Measurements from ENCODE around the gene BICD1. TPM values are rescaled to one million over a fixed set of nuclear protein-coding genes. Genes with fewer than 3 reads are reported as not detected.
A peak's percentile ranks its signal among the peaks of the same experiment; 100 is the strongest.

BICD1 gene
- total and polyA plus RNA-seq, 8 donors = 13.6 to 21.2 (median 19.6) TPM

DNA sequence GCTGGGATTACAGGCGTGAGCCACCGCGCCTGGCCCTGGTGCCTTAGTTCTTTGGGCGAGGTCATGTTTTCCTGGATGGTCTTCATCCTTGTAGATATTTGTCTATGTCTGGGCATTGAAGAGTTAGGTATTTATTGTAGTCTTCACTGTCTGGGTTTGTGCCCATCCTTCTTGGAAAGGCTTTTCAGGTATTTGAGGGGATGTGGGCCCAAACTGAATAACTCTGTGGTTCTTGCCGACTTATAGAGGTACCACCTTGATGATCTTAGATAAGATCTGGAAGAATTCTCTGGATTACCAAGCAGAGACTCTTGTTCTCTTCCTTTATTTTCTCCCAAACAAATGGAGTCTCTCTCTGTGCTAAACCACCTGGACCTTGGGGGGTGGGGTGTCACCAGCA, 311.6 kb downstream of the BICD1 start:
- TF ChIP-seq, protein P1, sequence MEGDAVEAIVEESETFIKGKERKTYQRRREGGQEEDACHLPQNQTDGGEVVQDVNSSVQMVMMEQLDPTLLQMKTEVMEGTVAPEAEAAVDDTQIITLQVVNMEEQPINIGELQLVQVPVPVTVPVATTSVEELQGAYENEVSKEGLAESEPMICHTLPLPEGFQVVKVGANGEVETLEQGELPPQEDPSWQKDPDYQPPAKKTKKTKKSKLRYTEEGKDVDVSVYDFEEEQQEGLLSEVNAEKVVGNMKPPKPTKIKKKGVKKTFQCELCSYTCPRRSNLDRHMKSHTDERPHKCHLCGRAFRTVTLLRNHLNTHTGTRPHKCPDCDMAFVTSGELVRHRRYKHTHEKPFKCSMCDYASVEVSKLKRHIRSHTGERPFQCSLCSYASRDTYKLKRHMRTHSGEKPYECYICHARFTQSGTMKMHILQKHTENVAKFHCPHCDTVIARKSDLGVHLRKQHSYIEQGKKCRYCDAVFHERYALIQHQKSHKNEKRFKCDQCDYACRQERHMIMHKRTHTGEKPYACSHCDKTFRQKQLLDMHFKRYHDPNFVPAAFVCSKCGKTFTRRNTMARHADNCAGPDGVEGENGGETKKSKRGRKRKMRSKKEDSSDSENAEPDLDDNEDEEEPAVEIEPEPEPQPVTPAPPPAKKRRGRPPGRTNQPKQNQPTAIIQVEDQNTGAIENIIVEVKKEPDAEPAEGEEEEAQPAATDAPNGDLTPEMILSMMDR (IDR thresholded peaks at IDR 0.05) = no peak
- Histone ChIP-seq H3K27me3 (no peaks in the 10 kb centered on the region), H3K4me3 (no peak overlapping the region), H3K36me3 (no peaks in the 10 kb centered on the region), H3K9me3 (no peaks in the 10 kb centered on the region), H3K27ac (no peak overlapping the region), H3K4me1 (peaks cover 5 to 25% of the 10 kb centered on the region in 2 donors)
- DNase-seq (no peak), ATAC-seq (no peak)
- intact Hi-C loops (cut with DNase I) = no loop called here

DNA sequence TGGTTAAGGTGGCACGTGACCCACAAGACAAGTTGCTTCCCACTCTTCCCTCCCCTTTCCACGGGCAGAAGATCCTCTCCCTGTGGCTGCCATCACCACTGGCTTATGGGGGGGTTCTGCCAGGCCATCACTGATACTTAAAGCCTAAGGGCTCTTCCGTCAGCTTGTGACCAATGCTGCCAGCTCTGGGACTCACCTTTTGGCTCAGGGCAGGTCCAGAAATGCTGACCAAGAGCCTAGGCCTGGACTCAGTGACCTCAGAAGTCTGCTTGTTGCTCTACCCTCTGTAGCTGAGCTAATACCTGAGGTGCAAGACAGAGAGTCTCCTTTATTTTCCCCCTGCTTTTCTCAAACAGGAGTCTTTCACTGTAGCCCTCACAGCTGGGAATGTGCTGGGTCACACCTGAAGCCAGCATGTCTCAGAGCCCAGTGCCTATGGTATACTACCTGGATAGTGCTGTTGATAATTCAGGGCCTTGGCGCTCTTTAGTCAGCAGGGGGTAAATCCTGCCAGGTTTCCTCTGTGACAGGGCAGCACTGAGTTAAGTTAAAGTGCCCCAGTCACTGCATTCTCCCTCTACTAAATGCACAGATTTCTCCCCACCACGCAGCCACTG, 312.4 kb downstream of the BICD1 start:
- Histone ChIP-seq H3K9me3 (no peaks in the 10 kb centered on the region), H3K27me3 (no peaks in the 10 kb centered on the region), H3K27ac (no peak overlapping the region), H3K4me3 (no peak overlapping the region), H3K4me1 (peaks cover 5 to 28% of the 10 kb centered on the region in 2 donors), H3K36me3 (no peaks in the 10 kb centered on the region)
- ATAC-seq (peak; percentile 61), DNase-seq (no peak)
- intact Hi-C loops (cut with DNase I) = no loop called here
- TF ChIP-seq, protein P1 (IDR thresholded peaks at IDR 0.05) = no peak

DNA sequence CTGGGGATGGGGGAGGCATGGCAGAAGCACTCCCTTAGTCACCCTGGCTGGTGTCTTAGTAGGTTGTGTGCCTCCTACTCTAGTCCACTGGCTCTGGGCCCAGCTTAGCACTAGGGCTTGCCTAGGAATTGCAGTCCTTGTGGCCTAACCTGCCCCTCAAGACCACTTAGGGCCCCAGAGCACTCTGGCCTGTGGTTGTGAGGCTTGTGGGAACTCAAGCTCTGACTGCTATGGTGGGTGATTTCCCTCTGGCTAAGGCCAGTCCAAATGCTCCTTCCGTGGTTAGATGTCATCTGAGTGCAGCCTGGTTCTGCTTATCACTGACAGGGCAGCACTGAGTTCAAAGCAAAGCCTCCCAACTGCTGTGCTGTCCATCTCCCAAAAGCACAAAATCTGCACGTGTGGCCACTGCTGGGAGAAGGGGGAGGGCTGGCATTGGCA, 312.9 kb downstream of the BICD1 start:
- Histone ChIP-seq H3K27me3 (no peaks in the 10 kb centered on the region), H3K4me3 (no peak overlapping the region), H3K9me3 (no peaks in the 10 kb centered on the region), H3K27ac (no peak overlapping the region), H3K4me1 (peaks cover 5 to 28% of the 10 kb centered on the region in 2 donors), H3K36me3 (no peaks in the 10 kb centered on the region)
- TF ChIP-seq, protein P1 (IDR thresholded peaks at IDR 0.05) = no peak
- ATAC-seq (peak; percentile 85), DNase-seq (peak in 1 of 4 donors; percentile 65)
- intact Hi-C loops (cut with DNase I) = no loop called here

DNA sequence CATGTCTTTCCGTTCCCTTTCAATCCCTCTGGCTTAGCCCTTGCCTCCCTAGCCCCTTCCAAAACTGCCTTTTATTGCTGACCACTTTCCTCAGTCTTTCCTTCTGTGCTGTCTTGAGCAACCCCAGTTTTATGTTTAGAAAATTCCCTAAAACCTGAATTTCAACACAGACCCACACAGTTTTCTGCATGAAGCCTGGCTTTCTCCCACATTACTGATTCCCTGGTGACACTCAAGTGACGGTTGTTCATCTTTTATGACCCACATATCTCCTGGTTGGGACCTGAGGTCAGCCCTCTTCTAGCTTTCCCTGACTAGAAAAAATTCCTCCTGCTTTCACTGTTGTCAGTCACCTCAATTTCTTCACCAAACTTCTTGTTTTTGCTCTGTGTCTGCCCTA, 313.7 kb downstream of the BICD1 start:
- Histone ChIP-seq H3K27ac (no peak overlapping the region), H3K27me3 (no peaks in the 10 kb centered on the region), H3K4me1 (peaks cover 5 to 28% of the 10 kb centered on the region in 2 donors), H3K36me3 (no peaks in the 10 kb centered on the region), H3K9me3 (no peaks in the 10 kb centered on the region), H3K4me3 (no peak overlapping the region)
- DNase-seq (no peak), ATAC-seq (no peak)
- intact Hi-C loops (cut with DNase I) = no loop called here
- TF ChIP-seq, protein P1 (IDR thresholded peaks at IDR 0.05) = no peak

DNA sequence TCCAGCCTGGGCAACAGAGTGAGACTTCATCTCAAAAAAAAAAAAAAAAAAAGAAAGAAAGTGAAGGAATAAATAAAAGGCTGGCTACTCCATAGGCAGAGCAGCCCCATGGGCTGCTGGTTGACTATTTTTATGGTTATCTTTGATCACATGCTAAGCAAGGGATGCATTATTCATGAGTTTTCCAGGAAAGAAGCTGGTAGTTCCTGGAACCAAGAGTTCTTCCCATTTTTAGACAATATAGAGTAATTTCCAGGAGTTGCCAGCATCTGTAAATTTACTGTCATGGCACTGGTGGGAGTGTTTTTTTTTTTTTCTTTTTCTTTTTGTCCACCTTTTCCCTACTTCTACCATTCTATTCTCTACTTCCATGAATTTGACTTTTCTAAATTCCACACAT, 316.9 kb downstream of the BICD1 start:
- peaks cover 0 to 8% of the 10 kb centered on the region in 2 donors for H3K9me3 ChIP-seq
- TF ChIP-seq, protein P1 (IDR thresholded peaks at IDR 0.05) = no peak
- no peak overlapping the region for H3K4me3 ChIP-seq
- peak overlapping the region in 1 of 2 donors; percentile 41 for H3K27ac ChIP-seq
- H3K4me1 ChIP-seq = peaks cover 5 to 28% of the 10 kb centered on the region in 2 donors
- DNase-seq (no peak), ATAC-seq (no peak)
- intact Hi-C loops (cut with DNase I) = no loop called here
- no peaks in the 10 kb centered on the region for H3K27me3 ChIP-seq
- no peaks in the 10 kb centered on the region for H3K36me3 ChIP-seq
